Hepatocyte (in vitro differentiated cells): ENCODE data around the gene PLEKHA6. TPM values are rescaled to one million over a fixed set of nuclear protein-coding genes. Genes with fewer than 3 reads are reported as not detected.

Experiments
- DNase-seq: peaks from one replicate; pipeline ENCODE4 v3.0.0-alpha.2; 2016; ENCODE audit warnings: low spot score
- H2AFZ ChIP-seq: fragments of 200-600 bp; sonication (generic); 2 replicates; pipeline ENCODE4 v1.6.0; 2016; ENCODE audit warnings: antibody characterized with exemption, mild to moderate bottlenecking
- H3K27ac ChIP-seq: fragments of 200-600 bp; sonication (generic); 2 replicates; pipeline ENCODE4 v1.5.1; 2016; ENCODE audit warnings: mild to moderate bottlenecking
- H3K27me3 ChIP-seq: fragments of 200-600 bp; sonication (generic); 2 replicates; pipeline ENCODE4 v1.6.1; 2016
- H3K36me3 ChIP-seq: fragments of 200-600 bp; sonication (generic); replicated peaks from 2 replicates; pipeline ENCODE4 v1.5.1; 2016; ENCODE audit warnings: low read depth; ENCODE audit not compliant: insufficient read depth
- H3K4me1 ChIP-seq: fragments of 200-600 bp; sonication (generic); 2 replicates; pipeline ENCODE4 v1.5.1; 2016; ENCODE audit warnings: mild to moderate bottlenecking, moderate library complexity; ENCODE audit not compliant: insufficient read depth
- H3K4me2 ChIP-seq: fragments of 200-600 bp; sonication (generic); 2 replicates; pipeline ENCODE4 v1.6.0; 2016
- H3K4me3 ChIP-seq: fragments of 200-600 bp; sonication (generic); 2 replicates; pipeline ENCODE4 v1.5.1; 2016; ENCODE audit warnings: mild to moderate bottlenecking
- H3K79me2 ChIP-seq: fragments of 200-600 bp; sonication (generic); 2 replicates; pipeline ENCODE4 v1.6.0; 2017; ENCODE audit warnings: mild to moderate bottlenecking
- H3K9me2 ChIP-seq: fragments of 200-600 bp; sonication (generic); replicated peaks from 2 replicates; pipeline ENCODE4 v1.6.0; 2017; ENCODE audit warnings: mild to moderate bottlenecking; ENCODE audit not compliant: insufficient read depth
- H3K9me3 ChIP-seq: fragments of 200-600 bp; sonication (generic); 2 replicates; pipeline ENCODE4 v1.5.1; 2016; ENCODE audit warnings: low read depth, mild to moderate bottlenecking
- H4K20me1 ChIP-seq: fragments of 200-600 bp; sonication (generic); 2 replicates; pipeline ENCODE4 v1.6.0; 2016; ENCODE audit warnings: mild to moderate bottlenecking; ENCODE audit not compliant: insufficient read depth, poor library complexity, severe bottlenecking
- CTCF ChIP-seq: fragments of 200-600 bp; sonication (generic); IDR thresholded peaks from 2 replicates; pipeline ENCODE4 v1.5.1; 2016; ENCODE audit warnings: antibody characterized with exemption, mild to moderate bottlenecking; ENCODE audit not compliant: poor library complexity
- EZH2 ChIP-seq: fragments of 200-600 bp; sonication (generic); IDR thresholded peaks from 2 replicates; pipeline ENCODE4 v1.6.1; 2016; ENCODE audit warnings: antibody characterized with exemption, mild to moderate bottlenecking, borderline replicate concordance
- EZH2phosphoT487 ChIP-seq: fragments of 200-600 bp; sonication (generic); IDR thresholded peaks from one replicate; pipeline ENCODE4 v1.6.1; 2018; ENCODE audit warnings: antibody characterized with exemption, mild to moderate bottlenecking, low read depth, moderate library complexity; ENCODE audit not compliant: unreplicated experiment, severe bottlenecking
- WGBS: methylation state at CpG from one replicate; pipeline ENCODE4 v1.1.6; 2016; ENCODE audit warnings: low lambda C conversion rate; ENCODE audit errors: missing lambda C conversion rate; 5-methylcytosine and 5-hydroxymethylcytosine counted together
- polyA plus RNA-seq: library from polyadenylated mRNA; unstranded; fragments of >200 nt; fragmentation: Nextera tagmentation; extraction: Ambion mirVana; gene quantifications from 2 replicates; pipeline ENCODE4 v1.2.1, GENCODE V29; 2016
- total RNA-seq: library from RNA; depleted of rRNA; stranded (reverse); fragments of >200 nt; gene quantifications from 2 replicates; pipeline ENCODE4 v1.2.3, GENCODE V29; 2014

The PLEKHA6 gene
- total and polyA plus RNA-seq, 2 experiments from 2014 or later, result 14.3 to 31.5 TPM

- Histone ChIP-seq H3K27me3 (no peaks in the 10 kb centered on the region), H3K27ac (no peak overlapping the region), H4K20me1 (no peaks in the 10 kb centered on the region), H3K79me2 (no peaks in the 10 kb centered on the region), H3K4me2 (no peak overlapping the region), H3K9me3 (no peaks in the 10 kb centered on the region), H3K9me2 (no peaks in the 10 kb centered on the region), H3K4me3 (no peak overlapping the region), H3K4me1 (no peaks in the 10 kb centered on the region), H2AFZ (no peak overlapping the region), H3K36me3 (no peaks in the 10 kb centered on the region)
- TF ChIP-seq CTCF, result no peak
- TF ChIP-seq EZH2phosphoT487, result no peak
- TF ChIP-seq EZH2, result no peak
- no peak for DNase-seq
- 97% methylated on average over 4 of the region's 4 CpGs for whole genome bisulfite sequencing
Observed at GRCh38 chr1:204246876-204247275, 112.9 kb downstream of the PLEKHA6 start.

- TF ChIP-seq CTCF, result no peak
- no peaks in the 10 kb centered on the region for H3K9me3 ChIP-seq
- H3K27ac ChIP-seq, result no peak overlapping the region
- H2AFZ ChIP-seq, result no peak overlapping the region
- H3K9me2 ChIP-seq, result no peaks in the 10 kb centered on the region
- H3K4me2 ChIP-seq, result no peak overlapping the region
- no peaks in the 10 kb centered on the region for H3K79me2 ChIP-seq
- no peaks in the 10 kb centered on the region for H3K4me1 ChIP-seq
- no peak for DNase-seq
- H4K20me1 ChIP-seq, result no peaks in the 10 kb centered on the region
- no peak overlapping the region for H3K4me3 ChIP-seq
- WGBS, result 97% methylated on average over 10 of the region's 10 CpGs
- no peaks in the 10 kb centered on the region for H3K36me3 ChIP-seq
- H3K27me3 ChIP-seq, result no peaks in the 10 kb centered on the region
Observed at GRCh38 chr1:204242920-204243319, 116.8 kb downstream of the PLEKHA6 start.

- 93% methylated on average over 5 of the region's 5 CpGs for WGBS
- no peaks in the 10 kb centered on the region for H3K27me3 ChIP-seq
- no peak overlapping the region for H3K4me3 ChIP-seq
- H3K9me2 ChIP-seq, result no peaks in the 10 kb centered on the region
- H3K36me3 ChIP-seq, result no peaks in the 10 kb centered on the region
- H2AFZ ChIP-seq, result no peak overlapping the region
- TF ChIP-seq EZH2phosphoT487, result no peak
- no peak for TF ChIP-seq CTCF
- TF ChIP-seq EZH2, result no peak
- DNase-seq, result no peak
- H3K4me2 ChIP-seq, result no peak overlapping the region
- no peak overlapping the region for H3K27ac ChIP-seq
- no peaks in the 10 kb centered on the region for H3K9me3 ChIP-seq
- no peaks in the 10 kb centered on the region for H4K20me1 ChIP-seq
- H3K79me2 ChIP-seq, result no peaks in the 10 kb centered on the region
- no peaks in the 10 kb centered on the region for H3K4me1 ChIP-seq
Observed at GRCh38 chr1:204241914-204242313, 117.8 kb downstream of the PLEKHA6 start.

GRCh38 chr1:204241050-204241449, 118.7 kb downstream of the PLEKHA6 start:
- Histone ChIP-seq H3K27me3 (no peaks in the 10 kb centered on the region), H3K4me2 (no peak overlapping the region), H3K4me3 (no peak overlapping the region), H3K79me2 (no peaks in the 10 kb centered on the region), H3K36me3 (no peaks in the 10 kb centered on the region), H2AFZ (no peak overlapping the region), H3K4me1 (no peaks in the 10 kb centered on the region), H4K20me1 (no peaks in the 10 kb centered on the region), H3K9me3 (no peaks in the 10 kb centered on the region), H3K27ac (no peak overlapping the region), H3K9me2 (no peaks in the 10 kb centered on the region)
- WGBS, result 64% methylated on average over 2 of the region's 2 CpGs
- no peak for TF ChIP-seq CTCF
- DNase-seq, result no peak
